IPS-18a (cell line): Measurements from ENCODE around the gene BLTP3A.

ENCODE experiments used
- H3K27ac ChIP-seq: one replicate; pipeline ENCODE4 v1.5.1; 2013; ENCODE audit warnings: low read length
- H3K27me3 ChIP-seq: one replicate; pipeline ENCODE4 v1.6.1; 2013; ENCODE audit warnings: mild to moderate bottlenecking, low read length; ENCODE audit not compliant: control insufficient read depth, insufficient read depth
- H3K36me3 ChIP-seq: one replicate; pipeline ENCODE4 v1.6.1; 2013; ENCODE audit warnings: low read depth, low read length; ENCODE audit not compliant: control insufficient read depth
- H3K4me1 ChIP-seq: one replicate; pipeline ENCODE4 v1.6.1; 2013; ENCODE audit warnings: low read depth, low read length; ENCODE audit not compliant: control insufficient read depth
- H3K4me3 ChIP-seq: one replicate; pipeline ENCODE4 v1.5.1; 2013; ENCODE audit warnings: low read length
- H3K9ac ChIP-seq: one replicate; pipeline ENCODE4 v1.6.1; 2013; ENCODE audit warnings: mild to moderate bottlenecking, low read length, moderate library complexity
- H3K9me3 ChIP-seq: one replicate; pipeline ENCODE4 v1.6.1; 2013; ENCODE audit warnings: low read depth, low read length; ENCODE audit not compliant: control insufficient read depth

BLTP3A gene

DNA sequence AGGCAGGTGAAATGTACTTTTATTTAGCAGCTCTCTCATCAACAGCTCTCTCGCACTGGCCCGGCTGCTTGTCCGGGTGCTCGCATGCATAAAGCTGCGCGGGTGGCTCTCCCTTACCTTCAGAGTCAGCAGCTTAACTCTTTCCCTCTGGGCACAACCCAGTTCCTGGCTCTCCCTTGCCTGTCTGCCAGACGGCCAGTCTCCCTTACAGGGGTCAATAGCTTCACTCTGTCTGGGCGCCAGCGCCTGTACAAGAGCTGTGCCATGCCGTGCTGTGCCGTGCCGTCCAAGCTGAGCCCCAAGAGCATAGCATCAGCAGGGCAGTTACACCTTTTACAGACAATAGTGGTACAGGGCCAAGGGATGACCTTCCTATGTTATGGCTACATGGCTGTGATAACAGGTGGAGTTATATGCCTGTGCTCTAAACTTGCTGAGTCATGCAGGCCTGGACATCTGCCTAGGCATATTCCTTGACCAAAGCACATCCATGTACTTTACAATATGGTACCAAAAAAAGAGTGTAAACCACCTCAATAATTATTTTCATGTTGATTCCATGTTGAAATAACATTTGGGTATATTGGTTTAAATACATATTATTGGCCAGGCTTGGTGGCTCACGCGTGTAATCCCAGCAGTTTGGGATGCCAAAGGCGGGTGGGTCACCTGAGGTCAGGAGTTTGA, 47.9 kb downstream of the BLTP3A start:
- Histone ChIP-seq H3K4me1 (no peaks in the 10 kb centered on the region), H3K9me3 (no peaks in the 10 kb centered on the region), H3K27ac (no peak overlapping the region), H3K27me3 (no peaks in the 10 kb centered on the region), H3K36me3 (peaks cover 14% of the 10 kb centered on the region), H3K9ac (no peak overlapping the region), H3K4me3 (no peak overlapping the region)
